ENCODE results near the gene ONECUT1.

The ONECUT1 gene

GRCh38 chr15:52796753-52797520, 6.8 kb upstream of the ONECUT1 start:
- H3K4me1 ChIP-seq (ENCODE audit: insufficient read depth, insufficient read length), result no peaks in the 10 kb centered on the region
- TF ChIP-seq SUZ12 (IDR thresholded peaks at IDR 0.05; ENCODE audit: extremely low read depth, insufficient read depth, insufficient read length) (no peak), ZNF274 (IDR thresholded peaks at IDR 0.05; ENCODE audit: low read depth, low read length) (no peak), YY1 (IDR thresholded peaks at IDR 0.05; ENCODE audit: insufficient read depth, insufficient read length) (no peak)

DNA sequence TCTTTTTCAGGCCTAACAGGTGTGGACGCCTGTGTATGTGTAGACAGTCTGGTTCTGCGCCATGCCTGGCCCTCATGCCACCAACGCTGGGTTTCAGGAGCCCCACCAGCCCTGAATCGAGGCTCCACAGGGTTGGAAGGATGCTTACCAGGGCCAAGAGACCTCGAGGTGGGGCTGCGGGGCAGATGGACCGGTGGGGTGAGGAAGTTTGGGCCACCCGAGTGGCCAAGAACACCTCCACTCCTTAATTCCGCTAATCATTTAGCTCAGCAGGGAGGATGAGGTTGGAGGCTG, 6.0 kb upstream of the ONECUT1 start:
- H3K9me3 ChIP-seq (ENCODE audit: insufficient read depth, low read length), result no peaks in the 10 kb centered on the region
- no peaks in the 10 kb centered on the region for H3K27me3 ChIP-seq (ENCODE audit: insufficient read depth, insufficient read length)
- H3K36me3 ChIP-seq (ENCODE audit: insufficient read depth, insufficient read length, low read length), result peaks cover 12% of the 10 kb centered on the region
- H3K4me3 ChIP-seq (ENCODE audit: insufficient read length, low read depth), result no peak overlapping the region
- no peak for TF ChIP-seq SUZ12 (IDR thresholded peaks at IDR 0.05; ENCODE audit: extremely low read depth, insufficient read depth, insufficient read length)
- H3K9ac ChIP-seq (ENCODE audit: insufficient read length, low read depth), result no peak overlapping the region
- H3K4me1 ChIP-seq (ENCODE audit: insufficient read depth, insufficient read length), result no peaks in the 10 kb centered on the region
- DNase-seq (ENCODE audit: low read depth, low spot score), result no peak

More at GRCh38 chr15:52796753-52797520, 6.8 kb upstream of the ONECUT1 start:
- no peak for DNase-seq (ENCODE audit: low read depth, low spot score)
- Histone ChIP-seq H3K4me3 (ENCODE audit: insufficient read length, low read depth) (no peak overlapping the region), H3K9me3 (ENCODE audit: insufficient read depth, low read length) (no peaks in the 10 kb centered on the region; the same call in 1 of the 2 replicates), H3K27me3 (ENCODE audit: insufficient read depth, insufficient read length) (no peaks in the 10 kb centered on the region), H3K36me3 (ENCODE audit: insufficient read depth, insufficient read length, low read length) (peaks cover 12% of the 10 kb centered on the region), H3K9ac (ENCODE audit: insufficient read length, low read depth) (no peak overlapping the region)

DNA sequence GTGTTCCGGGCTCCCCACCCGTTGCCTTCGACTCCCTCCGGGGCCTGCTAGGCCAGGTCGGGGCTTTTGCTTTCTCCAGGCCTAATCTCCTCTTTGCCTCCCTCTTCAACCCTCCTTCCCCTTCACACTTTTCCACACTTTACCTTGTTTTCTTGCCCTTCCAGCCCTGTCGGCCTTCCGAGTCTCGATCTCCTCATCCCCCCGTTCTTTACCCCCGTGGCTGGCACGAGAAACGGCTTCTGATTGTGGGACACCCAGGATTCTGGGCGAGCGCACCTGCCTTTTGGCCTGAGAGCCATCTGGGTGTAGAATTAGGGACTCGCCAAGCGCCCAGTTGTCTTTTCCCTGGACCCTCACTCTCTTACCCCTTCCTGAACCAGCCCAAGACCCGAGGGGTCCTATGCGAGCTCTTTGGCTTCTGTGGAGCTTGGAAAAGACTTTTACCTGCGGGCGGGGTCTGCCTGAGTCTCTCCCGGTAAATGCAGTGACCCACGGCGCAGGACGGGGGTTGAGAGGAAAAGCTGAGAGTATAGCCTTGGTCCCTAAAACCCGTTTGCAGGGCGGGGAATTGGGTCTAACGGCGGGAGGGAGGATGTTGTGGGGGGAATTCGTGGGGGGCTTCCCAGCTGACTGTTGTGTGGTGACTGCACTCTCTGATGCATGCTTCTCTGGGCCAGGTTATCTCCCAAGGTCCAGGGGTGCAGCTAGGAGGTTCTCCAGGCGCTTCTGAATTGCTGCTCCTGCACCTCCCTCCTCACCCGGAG, 5.5 kb upstream of the ONECUT1 start:
- no peak for DNase-seq (ENCODE audit: low read depth, low spot score)
- no peak for TF ChIP-seq ZNF274 (IDR thresholded peaks at IDR 0.05; ENCODE audit: low read depth, low read length)
- TF ChIP-seq YY1 (IDR thresholded peaks at IDR 0.05; ENCODE audit: insufficient read depth, insufficient read length), result no peak
- no peak for TF ChIP-seq SUZ12 (IDR thresholded peaks at IDR 0.05; ENCODE audit: extremely low read depth, insufficient read depth, insufficient read length)
- H3K27me3 ChIP-seq (ENCODE audit: insufficient read depth, insufficient read length), result no peaks in the 10 kb centered on the region
- peaks cover 12% of the 10 kb centered on the region for H3K36me3 ChIP-seq (ENCODE audit: insufficient read depth, insufficient read length, low read length)
- no peak overlapping the region for H3K4me3 ChIP-seq (ENCODE audit: insufficient read length, low read depth)
- no peaks in the 10 kb centered on the region for H3K9me3 ChIP-seq (ENCODE audit: insufficient read depth, low read length)
- peaks cover 2% of the 10 kb centered on the region for H3K4me1 ChIP-seq (ENCODE audit: insufficient read depth, insufficient read length)
- H3K9ac ChIP-seq (ENCODE audit: insufficient read length, low read depth), result no peak overlapping the region

DNA sequence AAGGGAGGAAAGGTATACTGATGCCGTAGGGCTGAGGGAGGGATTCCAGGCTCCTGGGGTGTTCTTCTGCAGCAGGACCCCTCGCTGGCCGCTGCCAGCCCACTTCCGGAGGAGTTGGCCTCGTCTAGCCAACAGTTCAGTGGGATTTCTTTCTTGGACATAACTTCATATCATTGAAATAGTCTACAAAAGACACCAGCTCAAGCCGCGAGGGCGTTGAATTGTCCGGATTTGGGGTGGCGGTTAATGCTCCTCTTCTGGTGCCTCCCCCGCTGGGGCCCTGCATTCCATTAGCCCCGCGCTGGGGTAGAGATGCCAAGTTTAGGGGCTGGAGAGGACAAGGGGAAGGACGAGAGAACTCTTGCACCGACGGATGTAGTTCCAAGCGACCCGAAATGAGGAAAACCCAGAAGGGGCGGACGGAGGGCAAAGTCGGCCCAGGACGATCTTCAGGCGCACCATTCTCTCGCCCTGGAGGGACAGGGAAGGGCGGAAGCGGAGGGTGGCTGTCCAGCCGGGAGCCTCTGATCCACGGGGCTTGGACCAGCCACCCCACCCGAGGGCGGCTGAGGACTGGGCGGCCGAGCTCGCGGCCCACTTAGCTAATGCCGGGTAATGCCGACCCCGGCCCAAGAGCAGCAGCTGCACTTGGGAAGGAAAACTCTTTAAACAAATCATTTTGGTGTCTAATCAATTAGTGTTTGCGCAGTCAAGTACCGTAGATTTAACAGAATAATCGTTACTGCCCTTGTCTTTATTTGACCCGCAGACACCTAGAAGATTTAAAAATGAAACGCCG, 4.7 kb upstream of the ONECUT1 start:
- no peak for TF ChIP-seq YY1 (IDR thresholded peaks at IDR 0.05; ENCODE audit: insufficient read depth, insufficient read length)
- no peak for TF ChIP-seq SUZ12 (IDR thresholded peaks at IDR 0.05; ENCODE audit: extremely low read depth, insufficient read depth, insufficient read length)
- TF ChIP-seq ZNF274 (IDR thresholded peaks at IDR 0.05; ENCODE audit: low read depth, low read length), result no peak
- H3K27me3 ChIP-seq (ENCODE audit: insufficient read depth, insufficient read length), result no peaks in the 10 kb centered on the region
- no peak overlapping the region for H3K9ac ChIP-seq (ENCODE audit: insufficient read length, low read depth)
- no peaks in the 10 kb centered on the region for H3K9me3 ChIP-seq (ENCODE audit: insufficient read depth, low read length)
- H3K4me1 ChIP-seq (ENCODE audit: insufficient read depth, insufficient read length), result peaks cover 2% of the 10 kb centered on the region
- no peak overlapping the region for H3K4me3 ChIP-seq (ENCODE audit: insufficient read length, low read depth)
- H3K36me3 ChIP-seq (ENCODE audit: insufficient read depth, insufficient read length, low read length), result peaks cover 8% of the 10 kb centered on the region
- no peak for DNase-seq (ENCODE audit: low read depth, low spot score)

- H3K4me1 ChIP-seq (ENCODE audit: insufficient read depth, insufficient read length), result peaks cover 5% of the 10 kb centered on the region
- DNase-seq (ENCODE audit: low read depth, low spot score), result no peak
- H3K36me3 ChIP-seq (ENCODE audit: insufficient read depth, insufficient read length, low read length), result peaks cover 29% of the 10 kb centered on the region
- no peaks in the 10 kb centered on the region for H3K27me3 ChIP-seq (ENCODE audit: insufficient read depth, insufficient read length)
- TF ChIP-seq SUZ12 (IDR thresholded peaks at IDR 0.05; ENCODE audit: extremely low read depth, insufficient read depth, insufficient read length) (no peak), YY1 (IDR thresholded peaks at IDR 0.05; ENCODE audit: insufficient read depth, insufficient read length) (no peak), ZNF274 (IDR thresholded peaks at IDR 0.05; ENCODE audit: low read depth, low read length) (no peak)
- peak overlapping the region; percentile 85 for H3K9ac ChIP-seq (ENCODE audit: insufficient read length, low read depth)
- peaks cover 9% of the 10 kb centered on the region; the same call in 1 of the 2 replicates for H3K9me3 ChIP-seq (ENCODE audit: insufficient read depth, low read length)
- H3K4me3 ChIP-seq (ENCODE audit: insufficient read length, low read depth), result no peak overlapping the region
Observed at GRCh38 chr15:52791776-52792175, 1.6 kb upstream of the ONECUT1 start.

GRCh38 chr15:52790941-52791751, 1.0 kb upstream of the ONECUT1 start:
- H3K9ac ChIP-seq (ENCODE audit: insufficient read length, low read depth), result peak overlapping the region; percentile 85
- DNase-seq (ENCODE audit: low read depth, low spot score), result no peak
- no peaks in the 10 kb centered on the region for H3K27me3 ChIP-seq (ENCODE audit: insufficient read depth, insufficient read length)
- no peak for TF ChIP-seq YY1 (IDR thresholded peaks at IDR 0.05; ENCODE audit: insufficient read depth, insufficient read length)
- no peak for TF ChIP-seq ZNF274 (IDR thresholded peaks at IDR 0.05; ENCODE audit: low read depth, low read length)
- no peak for TF ChIP-seq SUZ12 (IDR thresholded peaks at IDR 0.05; ENCODE audit: extremely low read depth, insufficient read depth, insufficient read length)
- H3K4me1 ChIP-seq (ENCODE audit: insufficient read depth, insufficient read length), result peaks cover 5% of the 10 kb centered on the region
- peaks cover 29% of the 10 kb centered on the region for H3K36me3 ChIP-seq (ENCODE audit: insufficient read depth, insufficient read length, low read length)
- peaks cover 9% of the 10 kb centered on the region; the same call in 1 of the 2 replicates for H3K9me3 ChIP-seq (ENCODE audit: insufficient read depth, low read length)
- peak overlapping the region; percentile 61 for H3K4me3 ChIP-seq (ENCODE audit: insufficient read length, low read depth)
